NCI-H1436 (cell line): ENCODE data around the gene SMTN.
"Not testable (repeated sequence)": the region's sequence is repeated elsewhere in the genome, so short reads cannot be mapped to it uniquely, and the experiment has no call there.

Experiments used
- DNase-seq: peaks from one replicate; lab custom pipeline; 2025; lab: John Stamatoyannopoulos, UW

Gene SMTN

DNA sequence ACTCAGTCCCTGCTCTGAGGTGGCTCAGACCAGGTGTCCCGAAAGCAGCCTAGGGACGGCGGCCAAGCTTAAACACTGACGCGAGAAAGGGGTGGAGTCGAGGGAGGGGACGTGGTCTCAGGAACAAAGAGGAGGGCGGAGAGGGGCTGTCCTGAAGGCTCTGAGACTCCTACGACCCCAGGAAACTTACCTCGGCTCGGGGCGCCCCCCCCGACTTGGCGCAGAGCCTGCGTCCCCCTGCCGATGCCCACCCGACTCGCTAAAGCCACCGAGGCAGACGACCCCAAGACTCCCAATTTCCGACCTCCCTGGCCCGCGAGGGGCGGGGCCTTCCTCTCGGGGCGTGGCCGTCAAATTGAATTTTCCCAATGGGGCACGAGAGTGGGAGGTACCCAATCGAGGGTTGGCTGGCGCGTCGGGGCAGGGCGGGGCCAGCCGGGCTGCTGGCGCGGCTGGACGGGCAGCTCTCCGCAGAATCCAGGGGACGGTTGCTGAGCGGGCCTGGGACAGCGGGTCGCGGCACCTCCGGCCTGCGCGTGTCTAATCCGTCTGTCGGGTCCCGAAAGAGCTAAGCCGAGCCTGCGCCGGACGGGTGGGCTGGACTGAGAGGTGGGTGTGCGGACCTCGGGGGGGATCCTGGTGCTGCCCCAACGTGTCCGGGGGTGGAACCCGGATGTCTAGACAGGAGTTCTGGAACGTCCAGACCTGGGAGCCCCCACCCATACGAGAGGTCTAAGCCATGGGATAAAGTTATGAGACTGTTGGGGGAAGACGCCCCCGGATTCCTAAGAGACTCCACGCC lies at the start of gene SMTN:
TSS of gene SMTN (plus strand) at position 471 of the 802 bp plus-strand sequence. CDS start 1,941 bp downstream, outside the sequence.
- DNase-seq = peak; percentile 87

GRCh38 chr22:31036671-31037550 lies 44.2 kb upstream of the SMTN start:
- DNase-seq = no peak

DNA sequence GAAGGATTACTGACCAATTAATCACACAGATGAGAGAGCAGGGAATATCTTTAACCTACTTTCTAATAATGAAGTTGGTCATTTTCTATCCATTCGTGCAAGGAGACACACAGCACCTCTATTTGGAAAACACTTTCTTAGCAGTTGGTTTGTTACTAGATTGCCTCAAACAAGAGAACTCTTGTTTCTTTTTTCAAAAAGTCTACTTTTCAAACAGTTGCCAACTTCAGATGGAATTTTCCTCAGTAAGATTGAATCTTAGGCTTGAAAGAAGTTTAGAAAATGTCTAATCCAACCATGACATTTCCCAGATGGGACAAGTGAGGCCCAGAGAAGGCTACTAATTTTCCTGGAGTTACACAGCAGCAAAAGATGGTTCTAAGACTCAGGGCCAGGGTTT lies 42.4 kb upstream of the SMTN start:
- no peak for DNase-seq

DNA sequence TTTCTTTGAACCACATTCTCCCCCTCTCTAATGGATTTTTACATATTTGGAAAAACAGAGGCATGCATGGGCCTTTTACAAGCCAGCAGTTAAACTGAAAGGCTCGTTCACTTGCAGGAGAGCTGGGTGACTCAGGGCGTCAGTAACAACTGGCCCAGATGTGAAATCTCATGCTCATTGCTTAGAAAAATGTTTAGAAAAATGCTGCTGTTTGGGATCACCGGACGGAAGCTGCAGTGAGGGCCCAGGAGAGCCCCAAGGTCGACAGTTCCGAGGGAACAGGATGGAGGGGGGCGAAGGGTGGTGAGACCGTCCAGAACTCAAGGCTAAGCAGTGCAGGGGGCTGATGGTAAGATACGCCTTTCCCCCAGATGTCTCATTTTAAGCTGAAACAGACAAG lies 41.7 kb upstream of the SMTN start:
- no peak for DNase-seq

DNA sequence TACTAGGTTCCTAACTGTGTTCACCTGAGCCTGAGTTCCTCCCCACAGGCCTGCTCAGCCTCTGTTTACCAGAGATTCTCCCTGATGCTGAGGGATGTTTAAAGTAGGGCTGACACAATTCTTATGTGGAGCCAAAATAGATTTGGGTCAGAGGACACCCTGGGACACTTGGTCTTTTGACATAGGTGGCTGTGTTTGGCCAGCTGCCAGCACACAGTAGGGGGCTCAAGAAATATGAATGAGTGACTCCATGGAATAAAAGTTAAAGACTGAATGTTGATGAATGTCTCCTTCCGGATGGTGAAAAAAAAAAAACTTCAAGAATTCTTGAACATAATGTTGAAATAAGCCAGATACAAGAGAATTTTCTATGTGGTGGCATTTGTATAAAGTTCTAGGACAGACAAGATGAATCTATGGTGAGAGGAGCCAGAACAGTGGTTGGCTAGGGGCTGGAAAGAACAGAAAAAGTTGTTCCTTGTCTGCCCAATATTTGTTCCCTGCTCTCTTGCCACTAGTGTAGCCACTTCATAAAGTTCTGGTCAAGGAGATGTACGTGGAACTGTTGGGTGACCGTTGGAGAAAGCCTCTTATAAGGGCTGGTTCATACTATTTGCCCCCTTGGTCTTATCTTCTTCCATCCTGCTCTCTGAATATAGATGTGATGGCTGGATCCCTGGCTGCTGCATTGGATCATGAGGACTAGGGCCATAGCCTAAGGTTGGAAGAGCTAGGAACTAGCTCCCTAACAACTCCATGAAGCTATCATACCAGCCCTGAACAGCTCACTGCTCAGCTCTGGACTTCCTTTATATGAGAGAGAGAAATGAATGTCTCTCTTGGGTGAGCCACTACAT lies 40.3 kb upstream of the SMTN start:
- DNase-seq = no peak

- DNase-seq = no peak
These were observed 36.8 kb upstream of the SMTN start for GRCh38 chr22:31044262-31044861.

- no peak for DNase-seq
These were observed 35.1 kb upstream of the SMTN start for GRCh38 chr22:31045900-31046538.

- no peak for DNase-seq
These were observed 34.4 kb upstream of the SMTN start for GRCh38 chr22:31046539-31047226.

GRCh38 chr22:31048570-31048969 lies 32.5 kb upstream of the SMTN start:
- DNase-seq = no peak

GRCh38 chr22:31049815-31050420 lies 31.2 kb upstream of the SMTN start:
- no peak for DNase-seq

DNA sequence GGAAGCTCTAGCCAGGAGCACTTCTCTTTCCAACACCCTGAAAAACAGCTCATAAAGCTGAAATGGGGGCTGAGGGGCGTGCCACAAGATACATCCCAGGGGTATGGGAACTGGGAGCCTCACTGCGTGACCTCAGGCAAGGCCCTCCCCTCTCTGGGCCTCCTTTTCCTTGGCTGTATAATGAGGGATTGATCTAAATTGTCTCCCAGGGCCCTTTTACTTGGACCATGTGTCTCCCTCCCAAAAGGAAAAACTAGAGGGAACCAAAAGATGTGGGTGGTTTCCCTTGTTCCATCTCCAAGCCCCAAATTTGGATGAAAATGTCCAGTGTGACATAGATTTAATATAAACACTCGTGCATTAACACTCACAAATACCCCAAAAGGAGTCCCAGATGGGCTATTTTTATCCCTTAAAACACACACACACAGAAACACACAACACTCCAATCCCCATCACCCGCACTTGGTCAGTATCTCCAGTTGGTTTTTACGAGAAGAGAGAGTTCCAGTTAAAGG lies 25.9 kb upstream of the SMTN start:
- no peak for DNase-seq

- peak; percentile 4 for DNase-seq
These were observed 25.4 kb upstream of the SMTN start for GRCh38 chr22:31055635-31056159.

DNA sequence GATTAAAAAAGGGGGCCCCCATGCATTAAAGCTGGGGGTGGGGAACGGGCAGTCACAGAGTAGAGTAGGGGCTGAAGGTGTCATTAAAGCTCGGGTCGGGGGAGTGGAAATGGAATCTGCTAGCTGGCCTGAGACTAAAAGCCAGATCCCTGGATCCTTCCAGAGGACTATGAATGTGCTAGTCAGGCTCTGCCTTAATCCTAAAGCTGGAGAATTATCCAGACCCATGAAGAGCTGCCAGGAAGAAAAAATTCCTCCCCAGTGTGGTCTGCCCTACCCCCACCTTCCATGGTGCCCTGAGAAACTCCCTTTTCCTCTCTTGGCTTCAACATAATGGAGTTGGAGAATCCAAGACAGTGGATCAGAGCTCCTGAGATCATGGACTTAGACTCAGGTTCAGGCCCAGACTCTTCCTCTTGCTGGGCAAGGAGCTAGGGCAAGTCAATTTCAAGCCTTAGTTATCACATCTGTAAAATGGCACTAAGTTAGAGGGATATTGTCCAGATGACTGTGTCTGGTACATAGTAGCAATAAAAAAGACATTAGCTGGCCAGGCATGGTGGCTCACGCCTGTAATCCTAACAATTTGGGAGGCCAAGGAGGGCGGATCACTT lies 24.0 kb upstream of the SMTN start:
- no peak for DNase-seq

- DNase-seq = not testable (repeated sequence)
These were observed 21.5 kb upstream of the SMTN start for GRCh38 chr22:31059663-31060062.

- DNase-seq = no peak
These were observed 18.4 kb upstream of the SMTN start for GRCh38 chr22:31062566-31063230.

DNA sequence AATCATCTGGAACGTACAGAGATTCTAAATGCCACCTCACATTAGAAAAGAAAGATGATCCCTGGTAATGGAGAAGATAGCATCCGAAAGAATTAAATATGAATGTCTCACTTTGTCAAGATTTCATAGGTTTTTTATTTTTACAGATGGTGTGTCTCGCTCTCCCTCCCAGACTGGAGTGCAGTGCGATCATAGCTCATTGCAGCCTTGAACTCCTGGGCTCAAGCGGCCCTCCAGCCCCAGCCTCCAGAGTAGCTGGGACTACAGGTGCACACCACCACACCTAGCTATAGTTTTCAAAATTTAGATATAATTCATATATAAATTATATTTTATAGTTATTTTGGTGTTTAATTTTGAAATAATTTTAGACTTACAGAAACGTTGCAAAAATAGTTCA lies 16.7 kb upstream of the SMTN start:
- no peak for DNase-seq

DNA sequence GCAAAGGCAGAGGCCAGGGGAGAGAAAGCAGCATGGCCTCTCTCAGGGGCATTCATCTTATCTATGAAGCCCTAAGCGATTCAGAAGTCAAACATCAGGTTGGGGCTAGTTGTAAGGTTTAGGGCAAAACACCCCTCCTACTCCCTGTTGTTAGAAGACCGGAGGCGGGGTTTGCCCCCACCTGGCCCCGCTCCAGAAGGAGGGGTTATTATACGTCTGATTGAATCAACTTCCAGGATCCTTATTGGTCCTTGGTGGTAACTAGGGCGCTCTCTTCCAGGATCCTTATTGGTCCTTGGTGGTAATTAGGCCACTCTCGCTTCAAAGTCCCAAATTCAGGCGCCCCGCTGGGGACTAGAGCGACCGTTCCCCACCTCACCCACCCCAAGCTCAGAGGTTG lies 12.1 kb upstream of the SMTN start:
- no peak for DNase-seq

- not testable (repeated sequence) for DNase-seq
These were observed 11.3 kb upstream of the SMTN start for GRCh38 chr22:31069691-31070314.
